Fibroblast of pulmonary artery (primary cell): ENCODE results near the gene KBTBD8.

Experiments
- DNase-seq: peaks from one replicate; pipeline ENCODE4 v3.0.0-alpha.2; 2010; ENCODE audit warnings: low read depth
- H3K4me3 ChIP-seq: replicated peaks from 2 replicates; pipeline ENCODE4 v1.5.1; 2011; ENCODE audit warnings: low read depth, mild to moderate bottlenecking, control low read depth, low read length, moderate library complexity
- CTCF ChIP-seq: IDR thresholded peaks from 2 replicates; pipeline ENCODE4 v1.5.1; 2011; ENCODE audit warnings: mild to moderate bottlenecking, control low read depth, low read length, inconsistent platforms; ENCODE audit errors: missing control alignments

Gene KBTBD8

GRCh38 chr3:67033079-67033478 is 35.0 kb downstream of the KBTBD8 start:
- no peak for DNase-seq
- TF ChIP-seq CTCF = no peak
- no peak overlapping the region for H3K4me3 ChIP-seq

GRCh38 chr3:67034371-67034770 is 36.3 kb downstream of the KBTBD8 start:
- H3K4me3 ChIP-seq = no peak overlapping the region
- no peak for TF ChIP-seq CTCF
- no peak for DNase-seq

- no peak overlapping the region for H3K4me3 ChIP-seq
- peak; percentile 62 for DNase-seq
- peak; percentile 22 for TF ChIP-seq CTCF
Measured at GRCh38 chr3:67037615-67038014, 39.5 kb downstream of the KBTBD8 start.

GRCh38 chr3:67044295-67044694 is 46.2 kb downstream of the KBTBD8 start:
- H3K4me3 ChIP-seq = no peak overlapping the region
- no peak for TF ChIP-seq CTCF
- peak; percentile 8 for DNase-seq

- DNase-seq = no peak
- TF ChIP-seq CTCF = no peak
- no peak overlapping the region for H3K4me3 ChIP-seq
Measured at GRCh38 chr3:67044955-67045354, 46.8 kb downstream of the KBTBD8 start.

- no peak for DNase-seq
- H3K4me3 ChIP-seq = no peak overlapping the region
- no peak for TF ChIP-seq CTCF
Measured at GRCh38 chr3:67045711-67046465, 47.8 kb downstream of the KBTBD8 start.

- TF ChIP-seq CTCF = no peak
- DNase-seq = no peak
Measured at GRCh38 chr3:67047051-67047450, 48.9 kb downstream of the KBTBD8 start.

More at GRCh38 chr3:67047051-67047450, 48.9 kb downstream of the KBTBD8 start:
- H3K4me3 ChIP-seq = no peak overlapping the region
